Body of pancreas (tissue), 4 donors: ENCODE data around the gene L3MBTL3.

Experiments
- POLR2A ChIP-seq, 3 donors: fragments of 450-650 bp; IDR thresholded peaks; one replicate each; pipeline ENCODE4 v1.6.1; 2016; ENCODE audit warnings: antibody characterized with exemption in 3 of 3, mild to moderate bottlenecking in 2 of 3
- TF ChIP-seq, protein P1 (sequence below), 7 experiments: fragments of 450-650 bp in 4 of 7; fragments of 200-600 bp in 3 of 7; sonication (generic) in 3 of 7; IDR thresholded peaks; one replicate each; pipeline ENCODE4 v1.5.1; 2016 to 2019; ENCODE audit warnings: antibody characterized with exemption in 7 of 7

DNA sequence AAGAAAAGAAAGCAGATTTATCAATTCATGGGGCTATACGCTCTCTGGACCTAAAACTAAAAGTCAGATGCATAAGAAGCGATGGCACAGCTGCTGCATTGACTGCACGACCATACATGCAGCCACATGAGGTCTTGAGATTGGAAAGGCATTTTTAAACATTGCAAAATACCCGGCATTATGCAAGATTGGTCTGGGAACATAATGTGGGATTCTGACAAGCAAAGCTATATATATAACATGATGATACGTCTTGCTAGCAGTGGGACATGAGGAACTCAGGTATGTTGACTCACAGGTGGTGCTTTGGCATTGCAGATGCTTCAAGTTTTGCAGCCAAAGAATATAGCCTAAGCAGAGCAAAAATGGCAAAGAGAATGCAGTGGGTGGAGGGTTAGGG, 149.3 kb downstream of the L3MBTL3 start:
- TF ChIP-seq, protein P1, sequence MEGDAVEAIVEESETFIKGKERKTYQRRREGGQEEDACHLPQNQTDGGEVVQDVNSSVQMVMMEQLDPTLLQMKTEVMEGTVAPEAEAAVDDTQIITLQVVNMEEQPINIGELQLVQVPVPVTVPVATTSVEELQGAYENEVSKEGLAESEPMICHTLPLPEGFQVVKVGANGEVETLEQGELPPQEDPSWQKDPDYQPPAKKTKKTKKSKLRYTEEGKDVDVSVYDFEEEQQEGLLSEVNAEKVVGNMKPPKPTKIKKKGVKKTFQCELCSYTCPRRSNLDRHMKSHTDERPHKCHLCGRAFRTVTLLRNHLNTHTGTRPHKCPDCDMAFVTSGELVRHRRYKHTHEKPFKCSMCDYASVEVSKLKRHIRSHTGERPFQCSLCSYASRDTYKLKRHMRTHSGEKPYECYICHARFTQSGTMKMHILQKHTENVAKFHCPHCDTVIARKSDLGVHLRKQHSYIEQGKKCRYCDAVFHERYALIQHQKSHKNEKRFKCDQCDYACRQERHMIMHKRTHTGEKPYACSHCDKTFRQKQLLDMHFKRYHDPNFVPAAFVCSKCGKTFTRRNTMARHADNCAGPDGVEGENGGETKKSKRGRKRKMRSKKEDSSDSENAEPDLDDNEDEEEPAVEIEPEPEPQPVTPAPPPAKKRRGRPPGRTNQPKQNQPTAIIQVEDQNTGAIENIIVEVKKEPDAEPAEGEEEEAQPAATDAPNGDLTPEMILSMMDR (IDR thresholded peaks at IDR 0.05), result no peak
- no peak for TF ChIP-seq POLR2A (IDR thresholded peaks at IDR 0.05)
